Measurements from ENCODE around the gene GKN2. TPM values are rescaled to one million over a fixed set of nuclear protein-coding genes. Genes with fewer than 3 reads are reported as not detected.
"Not testable (repeated sequence)": the region's sequence is repeated elsewhere in the genome, so short reads cannot be mapped to it uniquely, and the experiment has no call there.

The GKN2 gene
- total and polyA plus RNA-seq, 4 donors = 9.1 TPM; not detected in 3

DNA sequence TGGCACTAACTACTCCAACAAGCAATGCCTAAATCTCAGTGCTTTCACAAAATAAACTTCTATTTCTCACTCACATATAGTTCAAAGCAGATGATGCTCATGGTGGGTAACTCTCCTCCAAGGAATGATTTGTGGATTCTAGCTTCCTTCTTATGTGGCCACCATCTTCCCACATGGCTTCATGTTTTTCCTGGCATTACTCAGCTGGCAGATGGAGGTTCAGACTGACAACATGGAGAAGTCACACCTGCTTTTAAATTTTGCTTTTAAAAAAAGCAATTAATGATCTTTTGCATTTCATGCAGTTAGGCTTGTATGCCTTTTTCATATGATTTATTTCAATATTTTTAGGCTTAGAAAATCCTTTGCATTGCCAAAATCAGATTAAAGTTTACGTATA is 6.3 kb upstream of the GKN2 start:
- no peak overlapping the region for H3K9ac ChIP-seq (ENCODE audit: low read depth in 1 of 2, low read length in 2 of 2)
- WGBS = 93% methylated on average over 1 of the region's 1 CpG
- H3K4me3 ChIP-seq (ENCODE audit: low read depth in 1 of 3, low read length in 3 of 3) = no peak overlapping the region
- no peaks in the 10 kb centered on the region for H3K36me3 ChIP-seq (ENCODE audit: control insufficient read depth in 4 of 4, insufficient read depth in 3 of 4, low read depth in 1 of 4, low read length in 3 of 4)
- H3K4me1 ChIP-seq (ENCODE audit: control insufficient read depth in 4 of 4, insufficient read depth in 4 of 4, low read length in 3 of 4) = peaks cover 0 to 9% (median 2%) of the 10 kb centered on the region in 4 donors
- DNase-seq (ENCODE audit: low spot score) = no peak
- no peak overlapping the region for H3K27ac ChIP-seq (ENCODE audit: low read depth in 1 of 2, low read length in 2 of 2)
- no peaks in the 10 kb centered on the region for H3K27me3 ChIP-seq (ENCODE audit: control insufficient read depth in 4 of 4, insufficient read depth in 4 of 4, low read length in 3 of 4)
- TF ChIP-seq, protein P1, sequence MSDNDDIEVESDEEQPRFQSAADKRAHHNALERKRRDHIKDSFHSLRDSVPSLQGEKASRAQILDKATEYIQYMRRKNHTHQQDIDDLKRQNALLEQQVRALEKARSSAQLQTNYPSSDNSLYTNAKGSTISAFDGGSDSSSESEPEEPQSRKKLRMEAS (IDR thresholded peaks at IDR 0.05) = no peak
- TF ChIP-seq FOXA2 (IDR thresholded peaks at IDR 0.05) (no peak), HNF4A (conservative IDR thresholded peaks at IDR 0.05) (no peak), GABPA (IDR thresholded peaks at IDR 0.05 in 1 of 2, conservative IDR thresholded peaks at IDR 0.05 in 1 of 2) (no peak)
- H3K9me3 ChIP-seq (ENCODE audit: control insufficient read depth in 4 of 4, low read length in 3 of 4) = no peaks in the 10 kb centered on the region

DNA sequence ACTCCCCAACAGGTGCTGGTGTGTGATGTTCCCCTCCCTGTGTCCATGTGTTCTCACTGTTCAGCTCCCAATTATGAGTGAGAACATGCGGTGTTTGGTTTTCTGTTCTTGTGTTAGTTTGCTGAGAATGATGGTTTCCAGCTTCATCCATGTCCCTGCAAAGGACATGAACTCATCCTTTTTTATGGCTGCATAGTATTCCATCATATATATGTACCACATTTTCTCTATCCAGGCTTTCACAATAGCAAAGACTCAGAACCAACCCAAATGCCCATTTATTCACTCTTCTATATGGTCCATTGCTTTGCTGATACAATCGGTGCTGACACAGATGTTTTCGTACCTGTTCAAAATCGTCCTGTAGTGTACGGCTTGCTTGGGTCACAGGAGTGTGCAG is 2.7 kb upstream of the GKN2 start:
- DNase-seq (ENCODE audit: low spot score); H3K36me3 ChIP-seq (ENCODE audit: control insufficient read depth in 4 of 4, insufficient read depth in 3 of 4, low read depth in 1 of 4, low read length in 3 of 4); H3K4me3 ChIP-seq (ENCODE audit: low read depth in 1 of 3, low read length in 3 of 3); H3K27me3 ChIP-seq (ENCODE audit: control insufficient read depth in 4 of 4, insufficient read depth in 4 of 4, low read length in 3 of 4); H3K4me1 ChIP-seq (ENCODE audit: control insufficient read depth in 4 of 4, insufficient read depth in 4 of 4, low read length in 3 of 4); H3K9ac ChIP-seq (ENCODE audit: low read depth in 1 of 2, low read length in 2 of 2); H3K27ac ChIP-seq (ENCODE audit: low read depth in 1 of 2, low read length in 2 of 2); H3K9me3 ChIP-seq (ENCODE audit: control insufficient read depth in 4 of 4, low read length in 3 of 4): not testable (repeated sequence)
- WGBS = 97% methylated on average over 5 of the region's 5 CpGs

DNA sequence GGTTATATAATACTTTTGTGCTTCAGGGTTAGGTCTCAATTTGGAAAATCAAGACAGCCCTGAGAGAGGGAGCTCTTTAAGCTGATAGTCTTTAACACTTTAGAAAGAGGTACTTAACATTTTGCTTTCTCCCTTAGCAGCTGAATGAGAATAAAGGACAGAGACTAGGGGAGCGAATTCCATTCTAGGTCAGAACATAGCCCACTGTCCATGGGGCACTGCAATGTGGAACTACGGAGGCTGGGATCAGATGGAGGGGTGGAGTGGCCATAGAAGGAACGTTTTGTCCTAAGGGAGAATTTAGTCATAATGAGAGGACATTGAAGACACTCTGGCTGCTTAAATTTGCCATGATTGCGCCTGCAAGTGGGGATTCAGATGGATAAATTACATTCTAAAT is 794 bp downstream of the GKN2 start:
- peaks cover 0 to 6% (median 0%) of the 10 kb centered on the region in 4 donors for H3K27me3 ChIP-seq (ENCODE audit: control insufficient read depth in 4 of 4, insufficient read depth in 4 of 4, low read length in 3 of 4)
- H3K4me3 ChIP-seq (ENCODE audit: low read depth in 1 of 3, low read length in 3 of 3) = no peak overlapping the region
- no peaks in the 10 kb centered on the region for H3K36me3 ChIP-seq (ENCODE audit: control insufficient read depth in 4 of 4, insufficient read depth in 3 of 4, low read depth in 1 of 4, low read length in 3 of 4)
- H3K9me3 ChIP-seq (ENCODE audit: control insufficient read depth in 4 of 4, low read length in 3 of 4) = no peaks in the 10 kb centered on the region
- WGBS = 84% methylated on average over 4 of the region's 4 CpGs
- no peak overlapping the region for H3K27ac ChIP-seq (ENCODE audit: low read depth in 1 of 2, low read length in 2 of 2)
- H3K9ac ChIP-seq (ENCODE audit: low read depth in 1 of 2, low read length in 2 of 2) = no peak overlapping the region
- no peak for DNase-seq (ENCODE audit: low spot score)
- TF ChIP-seq EGR1 (IDR thresholded peaks at IDR 0.05; ENCODE audit: low read depth in 2 of 2) (no peak), YY1 (IDR thresholded peaks at IDR 0.05) (no peak), TAF1 (conservative IDR thresholded peaks at IDR 0.05) (no peak), RXRA (IDR thresholded peaks at IDR 0.05) (no peak), FOXA1 (IDR thresholded peaks at IDR 0.05) (no peak), RAD21 (IDR thresholded peaks at IDR 0.05) (no peak), HNF4G (IDR thresholded peaks at IDR 0.05) (no peak), ZBTB33 (IDR thresholded peaks at IDR 0.05) (no peak), JUND (IDR thresholded peaks at IDR 0.05) (no peak)
- TF ChIP-seq, protein P2, sequence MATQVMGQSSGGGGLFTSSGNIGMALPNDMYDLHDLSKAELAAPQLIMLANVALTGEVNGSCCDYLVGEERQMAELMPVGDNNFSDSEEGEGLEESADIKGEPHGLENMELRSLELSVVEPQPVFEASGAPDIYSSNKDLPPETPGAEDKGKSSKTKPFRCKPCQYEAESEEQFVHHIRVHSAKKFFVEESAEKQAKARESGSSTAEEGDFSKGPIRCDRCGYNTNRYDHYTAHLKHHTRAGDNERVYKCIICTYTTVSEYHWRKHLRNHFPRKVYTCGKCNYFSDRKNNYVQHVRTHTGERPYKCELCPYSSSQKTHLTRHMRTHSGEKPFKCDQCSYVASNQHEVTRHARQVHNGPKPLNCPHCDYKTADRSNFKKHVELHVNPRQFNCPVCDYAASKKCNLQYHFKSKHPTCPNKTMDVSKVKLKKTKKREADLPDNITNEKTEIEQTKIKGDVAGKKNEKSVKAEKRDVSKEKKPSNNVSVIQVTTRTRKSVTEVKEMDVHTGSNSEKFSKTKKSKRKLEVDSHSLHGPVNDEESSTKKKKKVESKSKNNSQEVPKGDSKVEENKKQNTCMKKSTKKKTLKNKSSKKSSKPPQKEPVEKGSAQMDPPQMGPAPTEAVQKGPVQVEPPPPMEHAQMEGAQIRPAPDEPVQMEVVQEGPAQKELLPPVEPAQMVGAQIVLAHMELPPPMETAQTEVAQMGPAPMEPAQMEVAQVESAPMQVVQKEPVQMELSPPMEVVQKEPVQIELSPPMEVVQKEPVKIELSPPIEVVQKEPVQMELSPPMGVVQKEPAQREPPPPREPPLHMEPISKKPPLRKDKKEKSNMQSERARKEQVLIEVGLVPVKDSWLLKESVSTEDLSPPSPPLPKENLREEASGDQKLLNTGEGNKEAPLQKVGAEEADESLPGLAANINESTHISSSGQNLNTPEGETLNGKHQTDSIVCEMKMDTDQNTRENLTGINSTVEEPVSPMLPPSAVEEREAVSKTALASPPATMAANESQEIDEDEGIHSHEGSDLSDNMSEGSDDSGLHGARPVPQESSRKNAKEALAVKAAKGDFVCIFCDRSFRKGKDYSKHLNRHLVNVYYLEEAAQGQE (IDR thresholded peaks at IDR 0.05) = no peak
- no peaks in the 10 kb centered on the region for H3K4me1 ChIP-seq (ENCODE audit: control insufficient read depth in 4 of 4, insufficient read depth in 4 of 4, low read length in 3 of 4)
